HepG2 (cell line): Measurements from ENCODE around the gene ACADVL.

ENCODE experiments used
- GRHL1 ChIP-seq: sonication (generic); formaldehyde crosslinking; conservative IDR thresholded peaks from 2 replicates; pipeline ENCODE4 v1.8.0; 2022; ENCODE audit warnings: missing genetic modification reagents
- ZBTB21 ChIP-seq: sonication (generic); formaldehyde crosslinking; IDR thresholded peaks from 2 replicates; pipeline ENCODE4 v1.4.0; 2020; ENCODE audit warnings: missing genetic modification reagents

GRCh38 chr17:7249214-7249613 lies 29.5 kb downstream of the ACADVL start:
- TF ChIP-seq ZBTB21, result no peak
- TF ChIP-seq GRHL1 (CRISPR knock-in tag), result no peak
